ENCODE data around the gene ZNF107.

DNA sequence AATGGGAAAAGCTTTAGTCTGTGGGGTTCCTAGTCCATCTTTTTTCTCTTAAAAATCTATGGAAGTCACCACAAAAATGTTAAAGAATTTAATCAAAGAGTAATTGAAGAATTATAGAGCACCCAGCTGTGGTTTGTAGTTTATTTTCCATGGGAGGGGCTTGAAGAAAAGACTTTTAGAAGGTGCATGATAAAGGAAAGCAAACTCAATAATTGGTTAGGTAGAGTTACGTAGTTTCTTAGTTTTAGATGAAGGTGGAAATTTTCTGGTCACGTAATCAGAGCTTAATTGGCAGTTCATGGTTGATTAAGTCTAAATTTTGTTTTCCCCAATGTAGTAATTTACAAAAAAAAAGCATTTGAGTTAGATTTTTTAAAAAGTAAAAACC lies 724 bp downstream of the ZNF107 start:
- TF ChIP-seq, protein P1, sequence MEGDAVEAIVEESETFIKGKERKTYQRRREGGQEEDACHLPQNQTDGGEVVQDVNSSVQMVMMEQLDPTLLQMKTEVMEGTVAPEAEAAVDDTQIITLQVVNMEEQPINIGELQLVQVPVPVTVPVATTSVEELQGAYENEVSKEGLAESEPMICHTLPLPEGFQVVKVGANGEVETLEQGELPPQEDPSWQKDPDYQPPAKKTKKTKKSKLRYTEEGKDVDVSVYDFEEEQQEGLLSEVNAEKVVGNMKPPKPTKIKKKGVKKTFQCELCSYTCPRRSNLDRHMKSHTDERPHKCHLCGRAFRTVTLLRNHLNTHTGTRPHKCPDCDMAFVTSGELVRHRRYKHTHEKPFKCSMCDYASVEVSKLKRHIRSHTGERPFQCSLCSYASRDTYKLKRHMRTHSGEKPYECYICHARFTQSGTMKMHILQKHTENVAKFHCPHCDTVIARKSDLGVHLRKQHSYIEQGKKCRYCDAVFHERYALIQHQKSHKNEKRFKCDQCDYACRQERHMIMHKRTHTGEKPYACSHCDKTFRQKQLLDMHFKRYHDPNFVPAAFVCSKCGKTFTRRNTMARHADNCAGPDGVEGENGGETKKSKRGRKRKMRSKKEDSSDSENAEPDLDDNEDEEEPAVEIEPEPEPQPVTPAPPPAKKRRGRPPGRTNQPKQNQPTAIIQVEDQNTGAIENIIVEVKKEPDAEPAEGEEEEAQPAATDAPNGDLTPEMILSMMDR (IDR thresholded peaks at IDR 0.05) = no peak
- TF ChIP-seq POLR2A (IDR thresholded peaks at IDR 0.05) = no peak
